ENCODE results near the gene FKBP9.
"Not testable (repeated sequence)": the region's sequence is repeated elsewhere in the genome, so short reads cannot be mapped to it uniquely, and the experiment has no call there.

FKBP9 gene

GRCh38 chr7:32952876-32953275 lies 4.4 kb upstream of the FKBP9 start:
- DNase-seq = no peak

GRCh38 chr7:32958046-32959025 lies 1.1 kb downstream of the FKBP9 start:
- DNase-seq = no peak

DNA sequence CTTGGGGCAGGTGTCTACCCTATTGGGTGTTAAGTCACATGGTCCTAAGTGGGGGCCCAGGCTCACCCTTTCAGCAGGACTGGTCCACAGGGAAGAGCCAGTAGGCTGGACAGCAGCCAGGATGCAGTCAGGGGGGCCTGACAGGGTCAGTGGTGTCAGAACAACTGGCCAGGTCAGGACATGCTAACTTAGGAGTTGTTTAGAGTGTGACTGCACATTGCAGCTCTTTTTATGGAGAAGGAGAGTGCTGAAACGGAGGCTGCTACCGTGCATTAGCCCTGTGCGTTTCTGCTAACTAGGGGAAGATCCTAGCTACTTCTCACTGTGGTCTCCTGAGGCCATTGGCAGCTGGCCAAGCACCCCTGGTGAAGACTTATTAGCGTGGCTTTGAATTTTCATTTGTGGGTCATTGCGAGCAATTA lies 6.7 kb downstream of the FKBP9 start:
- not testable (repeated sequence) for DNase-seq

DNA sequence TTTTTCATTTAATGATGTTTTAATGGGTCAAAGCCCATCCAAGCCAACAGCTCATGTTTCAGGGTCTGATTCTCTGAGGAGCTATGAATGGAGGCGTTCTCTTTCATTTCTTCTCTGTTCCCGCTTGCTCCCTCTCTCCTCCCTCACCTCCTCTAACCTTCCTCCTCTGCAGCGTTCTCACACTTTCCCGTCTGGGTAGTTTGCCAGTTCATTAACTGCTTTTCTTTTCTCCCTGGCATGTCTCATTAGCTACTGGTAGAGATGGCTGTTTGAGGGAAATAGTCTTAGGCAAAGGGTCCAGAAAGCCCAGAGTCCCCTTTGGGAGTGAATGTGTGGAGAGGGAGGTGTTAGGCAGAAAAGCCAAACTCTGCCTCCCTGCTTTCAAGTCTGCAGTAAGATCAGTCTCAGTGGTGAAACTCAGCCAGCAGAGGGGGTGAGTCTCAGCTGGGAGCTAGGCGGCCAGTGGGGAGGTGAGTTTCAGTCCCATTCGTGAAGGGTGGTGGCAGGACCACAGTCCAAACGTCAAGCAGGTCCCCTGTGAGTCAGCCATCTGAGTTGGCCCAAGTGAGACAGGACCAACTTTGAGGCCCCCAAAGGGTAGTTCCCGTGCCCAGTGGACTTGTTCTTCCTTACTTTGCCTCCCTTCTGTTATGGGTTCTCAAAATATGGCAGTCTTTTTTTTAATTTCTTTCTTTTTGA lies 7.4 kb downstream of the FKBP9 start:
- not testable (repeated sequence) for DNase-seq

GRCh38 chr7:32966489-32967267 lies 9.4 kb downstream of the FKBP9 start:
- not testable (repeated sequence) for DNase-seq

DNA sequence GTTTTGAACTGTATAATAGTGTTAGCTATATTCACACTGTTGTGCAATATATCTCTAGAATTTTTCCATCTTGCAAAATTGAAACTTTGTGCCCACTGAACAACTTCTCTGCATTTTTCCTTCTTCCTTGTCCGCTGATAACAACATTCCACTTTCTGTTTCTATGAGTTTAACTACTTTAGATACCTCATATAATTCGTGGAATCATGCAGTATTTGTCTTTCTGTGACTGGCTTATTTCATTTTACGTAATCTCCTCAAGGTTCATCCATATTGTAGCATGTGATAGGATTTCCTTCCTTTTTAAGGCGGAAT lies 10.0 kb downstream of the FKBP9 start:
- not testable (repeated sequence) for DNase-seq

- not testable (repeated sequence) for DNase-seq
These were observed 14.7 kb downstream of the FKBP9 start for GRCh38 chr7:32971967-32972366.

- DNase-seq = not testable (repeated sequence)
These were observed 19.9 kb downstream of the FKBP9 start for GRCh38 chr7:32977159-32977558.

GRCh38 chr7:32979246-32979645 lies 22.0 kb downstream of the FKBP9 start:
- DNase-seq = not testable (repeated sequence)

GRCh38 chr7:32979902-32980301 lies 22.7 kb downstream of the FKBP9 start:
- not testable (repeated sequence) for DNase-seq

DNA sequence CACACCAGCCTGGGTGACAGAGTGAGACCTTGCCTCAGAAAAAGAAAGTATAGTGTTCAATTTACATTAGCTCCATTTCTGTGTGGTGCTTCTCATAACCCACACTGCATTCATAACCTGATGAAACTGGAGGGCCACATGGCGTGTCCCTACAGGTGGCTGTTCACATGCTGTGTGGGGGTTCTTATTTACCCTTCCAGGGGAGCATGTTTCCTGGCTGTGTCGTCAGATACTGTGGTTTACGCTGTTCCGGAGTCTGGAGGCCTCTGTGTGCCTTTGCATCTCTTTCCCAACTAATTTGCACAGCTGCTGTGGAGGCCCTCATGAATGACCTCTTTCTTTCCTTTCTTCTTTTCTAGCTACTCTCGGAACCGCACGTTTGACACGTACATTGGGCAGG lies 30.9 kb downstream of the FKBP9 start:
- not testable (repeated sequence) for DNase-seq

DNA sequence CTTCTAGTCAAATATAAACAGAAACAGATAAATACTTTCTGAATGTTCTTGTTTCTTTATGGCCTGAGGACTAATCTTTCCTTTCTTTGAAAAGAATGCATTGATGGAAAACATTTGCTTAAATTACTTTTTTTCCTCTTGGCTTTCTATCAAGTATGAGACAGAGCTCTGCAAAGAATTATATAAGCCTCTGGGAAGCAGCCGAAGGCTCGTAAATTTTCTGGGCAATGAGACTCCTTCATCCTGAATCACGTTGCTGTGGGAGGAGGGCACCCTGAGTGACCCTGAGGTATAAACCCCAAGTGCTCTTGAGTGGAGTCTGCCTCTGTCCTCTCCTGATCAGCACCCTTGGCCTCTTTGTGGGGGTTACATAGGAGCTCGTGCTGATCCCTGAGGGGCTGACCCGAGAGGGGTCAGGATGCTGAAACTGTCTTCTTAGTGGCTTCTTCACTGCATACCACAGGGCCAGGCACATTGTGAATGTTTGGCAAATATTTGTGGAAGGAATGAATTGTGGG lies 33.9 kb downstream of the FKBP9 start:
- not testable (repeated sequence) for DNase-seq

GRCh38 chr7:32991975-32992700 lies 34.9 kb downstream of the FKBP9 start:
- DNase-seq = not testable (repeated sequence)

- DNase-seq = not testable (repeated sequence)
These were observed 35.5 kb downstream of the FKBP9 start for GRCh38 chr7:32992750-32993149.

DNA sequence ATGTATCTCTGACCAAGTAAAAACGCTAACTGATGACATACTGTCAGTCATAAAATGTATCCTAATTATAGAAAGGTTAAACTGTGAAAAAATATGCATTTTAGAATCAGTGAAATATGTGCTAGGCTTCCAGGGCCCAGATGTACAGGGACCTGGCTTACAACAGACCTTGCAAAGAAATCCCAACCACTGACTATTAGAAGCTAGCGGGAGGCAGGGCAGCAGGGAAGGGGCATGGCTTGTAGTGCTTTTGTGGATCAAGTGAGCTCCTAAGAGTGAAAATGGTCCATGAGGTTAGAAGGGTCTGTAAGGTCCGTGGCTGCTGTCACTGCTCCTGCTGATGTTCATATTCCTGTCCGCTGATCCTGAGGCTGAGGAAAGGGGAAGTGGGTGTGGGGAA lies 40.7 kb downstream of the FKBP9 start:
- DNase-seq = not testable (repeated sequence)

- DNase-seq = not testable (repeated sequence)
These were observed 41.3 kb downstream of the FKBP9 start for GRCh38 chr7:32998361-32999171.

DNA sequence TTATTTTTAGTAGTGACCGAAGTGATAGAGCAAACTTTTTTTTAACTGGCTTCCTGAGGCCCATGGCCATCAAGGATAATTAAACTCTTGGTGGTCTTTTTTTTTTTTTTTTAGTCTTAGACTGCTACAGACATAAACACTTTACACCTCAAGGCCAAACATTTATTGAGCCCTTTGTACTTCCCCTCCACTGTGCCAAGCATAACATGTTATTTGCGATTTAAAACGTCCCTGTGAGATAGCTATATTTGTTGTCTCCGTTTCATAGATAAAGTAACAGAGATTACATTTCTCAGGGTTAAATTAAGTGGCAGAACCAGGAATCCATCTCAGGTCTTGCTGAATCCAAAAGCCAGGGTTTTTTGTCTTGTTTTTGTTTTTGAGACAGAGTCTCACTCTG lies 42.1 kb downstream of the FKBP9 start:
- not testable (repeated sequence) for DNase-seq

DNA sequence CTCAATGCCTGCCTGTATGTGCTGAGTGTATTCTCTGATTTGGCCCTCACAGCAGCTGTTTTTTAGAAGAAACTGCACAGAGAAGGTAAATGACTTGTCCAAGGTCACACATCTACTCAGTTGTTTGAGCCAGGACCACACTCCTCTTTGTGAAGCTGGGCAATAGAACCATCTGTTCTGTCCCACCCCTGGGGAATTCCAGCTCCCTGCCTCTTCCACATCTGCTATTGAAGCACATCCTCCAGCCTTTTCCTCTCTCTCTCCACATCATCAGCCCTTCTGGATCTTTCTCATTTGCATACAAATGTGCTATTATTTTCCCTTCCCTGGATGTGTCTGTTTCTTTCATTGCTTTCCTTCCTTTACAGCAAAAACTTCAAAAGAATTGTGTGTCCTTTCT lies 45.9 kb downstream of the FKBP9 start:
- not testable (repeated sequence) for DNase-seq

DNA sequence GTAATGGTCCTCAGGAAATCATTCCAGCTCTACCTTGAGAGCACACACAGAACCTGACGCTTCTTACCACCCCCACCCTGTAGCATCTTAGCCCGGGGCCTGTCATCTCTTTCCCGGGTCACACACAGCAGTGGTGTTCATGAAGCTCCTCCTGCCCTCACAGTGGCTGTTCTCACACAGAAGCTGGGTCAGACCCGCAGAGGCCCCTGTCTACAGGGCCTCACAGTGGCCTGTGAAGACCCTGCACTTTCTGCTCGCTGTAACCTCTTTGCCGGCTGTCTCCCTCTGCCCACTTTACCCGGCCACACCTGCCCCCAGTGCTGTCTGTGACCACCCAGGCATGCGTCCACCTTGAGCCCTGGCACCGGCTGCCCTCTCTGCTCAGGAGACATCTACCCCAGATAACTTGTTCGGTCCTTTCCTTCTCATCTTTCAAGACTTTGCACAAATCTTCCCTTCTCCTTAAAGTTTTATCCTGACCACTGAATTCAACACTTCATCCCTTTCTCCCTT lies 46.9 kb downstream of the FKBP9 start:
- DNase-seq = not testable (repeated sequence)

DNA sequence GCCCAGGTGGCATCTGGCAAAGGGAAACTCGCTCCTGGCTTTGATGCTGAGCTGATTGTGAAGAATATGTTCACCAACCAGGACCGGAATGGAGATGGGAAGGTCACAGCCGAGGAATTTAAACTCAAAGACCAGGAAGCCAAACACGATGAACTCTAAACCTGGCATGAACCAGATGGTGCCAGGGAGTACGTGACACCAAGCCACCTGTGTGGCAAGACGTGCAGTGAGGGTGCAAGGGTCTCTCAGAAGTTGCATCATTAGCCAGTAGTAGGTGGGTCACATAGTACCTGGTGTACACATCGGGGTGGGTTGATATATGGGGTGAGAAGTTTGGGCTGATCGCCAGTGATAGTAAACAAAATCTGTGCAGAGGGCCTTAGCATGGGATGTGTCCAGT lies 48.0 kb downstream of the FKBP9 start:
- not testable (repeated sequence) for DNase-seq

GRCh38 chr7:33005690-33006089 lies 48.5 kb downstream of the FKBP9 start:
- DNase-seq = not testable (repeated sequence)
